SU-DHL-6 (cell line): ENCODE measurements around the gene SFMBT2.
"Not testable (repeated sequence)": the region's sequence is repeated elsewhere in the genome, so short reads cannot be mapped to it uniquely, and the experiment has no call there.

Experiments
- H2AFZ ChIP-seq: fragments of 200-600 bp; sonication (generic); 2 replicates; pipeline ENCODE4 v1.6.1; 2014; ENCODE audit warnings: low read depth, mild to moderate bottlenecking, moderate library complexity, mixed read lengths, antibody characterized with exemption, low read length; ENCODE audit not compliant: severe bottlenecking
- H3F3A ChIP-seq: fragments of 200-600 bp; shearing (Covaris generic); 2 replicates; pipeline ENCODE4 v1.6.0; 2016; ENCODE audit warnings: antibody characterized with exemption, mild to moderate bottlenecking; ENCODE audit not compliant: insufficient read depth
- H3K27ac ChIP-seq: fragments of 200-600 bp; sonication (generic); 2 replicates; pipeline ENCODE4 v1.5.1; 2016; ENCODE audit warnings: low read depth, mild to moderate bottlenecking, low read length, moderate library complexity, mixed read lengths
- H3K27me3 ChIP-seq: fragments of 200-600 bp; sonication (generic), shearing (Covaris generic); 2 replicates; pipeline ENCODE4 v1.6.0; 2014; ENCODE audit warnings: mild to moderate bottlenecking, low read length
- H3K36me3 ChIP-seq: fragments of 200-600 bp; sonication (generic); 2 replicates; pipeline ENCODE4 v1.6.1; 2014; ENCODE audit warnings: mild to moderate bottlenecking, low read length, mixed read lengths
- H3K4me2 ChIP-seq: fragments of 300-600, 200-600 bp; shearing (Covaris generic), sonication (generic); 2 replicates; pipeline ENCODE4 v1.6.0; 2014; ENCODE audit warnings: low read length, low read depth, mild to moderate bottlenecking; ENCODE audit not compliant: poor library complexity, severe bottlenecking
- H3K4me3 ChIP-seq: fragments of 200-600 bp; sonication (generic); 2 replicates; pipeline ENCODE4 v1.5.1; 2014; ENCODE audit warnings: antibody characterized with exemption, low read length, mild to moderate bottlenecking, mixed read lengths; ENCODE audit not compliant: insufficient read depth, poor library complexity, severe bottlenecking
- H3K79me2 ChIP-seq: fragments of 200-600 bp; sonication (generic); 2 replicates; pipeline ENCODE4 v1.6.1; 2014; ENCODE audit warnings: mild to moderate bottlenecking, low read length, moderate library complexity; ENCODE audit not compliant: insufficient read depth
- H3K9ac ChIP-seq: fragments of 200-600 bp; sonication (generic); 2 replicates; pipeline ENCODE4 v1.7.0; 2014; ENCODE audit warnings: mild to moderate bottlenecking, low read length
- H3K9me2 ChIP-seq: fragments of 200-600 bp; sonication (generic); replicated peaks from 2 replicates; pipeline ENCODE4 v1.6.1; 2014; ENCODE audit warnings: low read length; ENCODE audit not compliant: insufficient read depth
- H3K9me3 ChIP-seq: fragments of 200-600 bp; sonication (generic); 2 replicates; pipeline ENCODE4 v1.6.1; 2014; ENCODE audit warnings: low read length, mixed read lengths; ENCODE audit not compliant: insufficient read depth
- H4K20me1 ChIP-seq: fragments of 200-600 bp; sonication (generic); 2 replicates; pipeline ENCODE4 v1.6.1; 2014; ENCODE audit warnings: low read depth, mild to moderate bottlenecking, antibody characterized with exemption, low read length, moderate library complexity, mixed read lengths
- EZH2phosphoT487 ChIP-seq: fragments of 200-600 bp; sonication (generic), shearing (Covaris generic); conservative IDR thresholded peaks from 2 replicates; pipeline ENCODE4 v1.6.1; 2018; ENCODE audit warnings: mild to moderate bottlenecking, antibody characterized with exemption, low read length, moderate library complexity, mixed read lengths
- TF ChIP-seq, protein P1 (sequence below): fragments of 200-600 bp; sonication (generic); IDR thresholded peaks from one replicate; pipeline ENCODE4 v1.5.1; 2017; ENCODE audit warnings: antibody characterized with exemption, mild to moderate bottlenecking, low read length, moderate library complexity; ENCODE audit not compliant: insufficient read depth, poor library complexity, severe bottlenecking

Gene SFMBT2

GRCh38 chr10:7400068-7400715 is 10.6 kb downstream of the SFMBT2 start:
- no peak for TF ChIP-seq EZH2phosphoT487
- TF ChIP-seq, protein P1, sequence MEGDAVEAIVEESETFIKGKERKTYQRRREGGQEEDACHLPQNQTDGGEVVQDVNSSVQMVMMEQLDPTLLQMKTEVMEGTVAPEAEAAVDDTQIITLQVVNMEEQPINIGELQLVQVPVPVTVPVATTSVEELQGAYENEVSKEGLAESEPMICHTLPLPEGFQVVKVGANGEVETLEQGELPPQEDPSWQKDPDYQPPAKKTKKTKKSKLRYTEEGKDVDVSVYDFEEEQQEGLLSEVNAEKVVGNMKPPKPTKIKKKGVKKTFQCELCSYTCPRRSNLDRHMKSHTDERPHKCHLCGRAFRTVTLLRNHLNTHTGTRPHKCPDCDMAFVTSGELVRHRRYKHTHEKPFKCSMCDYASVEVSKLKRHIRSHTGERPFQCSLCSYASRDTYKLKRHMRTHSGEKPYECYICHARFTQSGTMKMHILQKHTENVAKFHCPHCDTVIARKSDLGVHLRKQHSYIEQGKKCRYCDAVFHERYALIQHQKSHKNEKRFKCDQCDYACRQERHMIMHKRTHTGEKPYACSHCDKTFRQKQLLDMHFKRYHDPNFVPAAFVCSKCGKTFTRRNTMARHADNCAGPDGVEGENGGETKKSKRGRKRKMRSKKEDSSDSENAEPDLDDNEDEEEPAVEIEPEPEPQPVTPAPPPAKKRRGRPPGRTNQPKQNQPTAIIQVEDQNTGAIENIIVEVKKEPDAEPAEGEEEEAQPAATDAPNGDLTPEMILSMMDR, result no peak
- Histone ChIP-seq H3K4me3 (no peak overlapping the region), H3K27ac (no peak overlapping the region), H3K27me3 (no peaks in the 10 kb centered on the region), H3K4me2 (no peak overlapping the region), H3K9me3 (no peaks in the 10 kb centered on the region), H3K79me2 (peaks cover 97% of the 10 kb centered on the region), H3K9ac (no peak overlapping the region), H3K36me3 (no peaks in the 10 kb centered on the region), H3K9me2 (no peaks in the 10 kb centered on the region), H4K20me1 (peaks cover 16% of the 10 kb centered on the region; the same call in 1 of the 2 replicates), H3F3A (0 out of 2 replicates have a peak, but pooled peaks cover 2% of the 10 kb centered on the region), H2AFZ (no peak overlapping the region)

DNA sequence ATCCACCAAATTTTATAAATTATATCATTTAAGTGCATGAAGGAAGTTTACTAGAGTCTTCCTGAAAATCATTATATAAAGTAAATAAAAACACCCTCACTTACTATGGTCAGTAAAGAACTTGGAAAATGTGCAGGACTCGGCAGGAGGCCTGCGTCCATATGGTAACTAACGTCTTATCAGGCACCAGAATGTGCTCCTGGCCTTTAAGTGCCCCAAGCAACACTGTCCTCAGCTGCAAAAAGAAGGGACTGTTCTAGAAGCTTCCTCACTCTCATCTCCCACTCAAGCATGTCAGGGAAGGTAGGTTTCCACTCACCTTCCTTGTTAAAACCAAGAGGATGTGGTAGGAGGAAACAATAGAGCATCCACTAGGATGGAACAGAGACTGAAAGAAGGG is 11.3 kb downstream of the SFMBT2 start:
- peaks cover 15% of the 10 kb centered on the region; the same call in 1 of the 2 replicates for H4K20me1 ChIP-seq
- 0 out of 2 replicates have a peak, but pooled peaks cover 2% of the 10 kb centered on the region for H3F3A ChIP-seq
- H3K4me3 ChIP-seq, result no peak overlapping the region
- H3K27ac ChIP-seq, result no peak overlapping the region
- no peaks in the 10 kb centered on the region for H3K9me2 ChIP-seq
- no peaks in the 10 kb centered on the region for H3K36me3 ChIP-seq
- no peak overlapping the region for H3K4me2 ChIP-seq
- no peak for TF ChIP-seq EZH2phosphoT487
- TF ChIP-seq, protein P1, result no peak
- H3K79me2 ChIP-seq, result peaks cover 97% of the 10 kb centered on the region
- H3K27me3 ChIP-seq, result no peaks in the 10 kb centered on the region
- H3K9ac ChIP-seq, result no peak overlapping the region
- H2AFZ ChIP-seq, result no peak overlapping the region
- H3K9me3 ChIP-seq, result no peaks in the 10 kb centered on the region

DNA sequence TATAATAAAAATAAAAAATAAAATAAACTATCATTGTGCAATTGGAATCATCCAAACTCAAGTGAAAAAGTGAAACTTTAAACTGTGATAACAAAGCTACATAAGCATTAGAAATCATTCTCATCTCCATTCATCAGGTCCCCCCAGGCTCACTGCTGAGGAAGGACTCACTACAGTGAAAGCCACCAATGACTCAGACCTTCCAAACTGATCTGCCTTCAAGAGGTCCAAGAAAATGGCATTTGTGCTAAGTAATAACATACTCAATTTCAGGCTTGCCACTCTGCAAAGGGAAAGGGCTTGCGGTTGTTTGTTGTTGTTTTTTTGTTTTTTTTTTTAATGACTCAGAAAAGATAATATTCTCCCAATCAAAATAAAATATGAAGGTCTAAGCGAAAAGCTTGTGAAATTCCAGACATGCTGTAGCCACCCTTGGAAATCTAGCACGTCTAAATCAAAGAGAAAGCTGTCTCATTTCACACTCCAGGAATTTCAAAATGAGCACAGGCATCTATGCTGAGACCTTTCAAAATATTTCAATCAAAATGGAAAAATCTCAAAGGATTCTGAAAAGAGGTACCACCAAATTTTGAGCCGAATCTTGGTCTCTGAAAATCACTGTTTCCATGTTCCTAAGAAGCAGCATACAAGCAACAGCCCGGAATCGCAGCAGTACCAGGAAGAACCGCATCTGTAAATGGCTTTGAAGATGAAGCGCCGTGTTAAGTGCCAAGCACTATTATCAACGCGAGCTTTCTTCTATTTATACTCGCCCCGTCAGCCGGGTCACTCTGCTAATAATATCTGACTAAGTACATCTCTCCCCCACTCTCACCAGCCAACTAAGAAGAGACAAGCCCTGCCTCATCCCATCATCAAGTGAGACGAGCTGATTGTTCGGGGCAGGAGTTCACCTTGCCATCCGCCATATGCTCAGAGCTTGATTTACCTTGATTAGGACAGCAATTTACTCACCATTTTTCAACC is 13.5 kb downstream of the SFMBT2 start:
- H3F3A ChIP-seq, result 0 out of 2 replicates have a peak, but pooled peaks cover 2% of the 10 kb centered on the region
- H4K20me1 ChIP-seq, result peaks cover 8% of the 10 kb centered on the region; the same call in 1 of the 2 replicates
- H3K4me2 ChIP-seq, result no peak overlapping the region
- no peak overlapping the region for H3K4me3 ChIP-seq
- H2AFZ ChIP-seq, result no peak overlapping the region
- no peaks in the 10 kb centered on the region for H3K27me3 ChIP-seq
- no peaks in the 10 kb centered on the region for H3K9me3 ChIP-seq
- H3K9ac ChIP-seq, result no peak overlapping the region
- H3K36me3 ChIP-seq, result no peaks in the 10 kb centered on the region
- H3K79me2 ChIP-seq, result peaks cover 90% of the 10 kb centered on the region
- H3K9me2 ChIP-seq, result no peaks in the 10 kb centered on the region
- no peak for TF ChIP-seq EZH2phosphoT487
- TF ChIP-seq, protein P1, result no peak
- H3K27ac ChIP-seq, result no peak overlapping the region

GRCh38 chr10:7392301-7392700 is 18.5 kb downstream of the SFMBT2 start:
- not testable (repeated sequence) for H3K27me3 ChIP-seq, H3K4me3 ChIP-seq, H3K27ac ChIP-seq, H3K9ac ChIP-seq, H3K36me3 ChIP-seq, H3K9me3 ChIP-seq, H3K9me2 ChIP-seq, H2AFZ ChIP-seq, H3F3A ChIP-seq, H3K4me2 ChIP-seq
- Histone ChIP-seq H4K20me1 (peaks cover 21% of the 10 kb centered on the region; the same call in 1 of the 2 replicates), H3K79me2 (peaks cover 89% of the 10 kb centered on the region)
